SU-DHL-6 (cell line): ENCODE measurements around the gene GHR.

Source experiments
- EZH2phosphoT487 ChIP-seq: fragments of 200-600 bp; sonication (generic), shearing (Covaris generic); conservative IDR thresholded peaks from 2 replicates; pipeline ENCODE4 v1.6.1; 2018; ENCODE audit warnings: mild to moderate bottlenecking, antibody characterized with exemption, low read length, moderate library complexity, mixed read lengths
- TF ChIP-seq, protein P1 (sequence below): fragments of 200-600 bp; sonication (generic); IDR thresholded peaks from one replicate; pipeline ENCODE4 v1.5.1; 2017; ENCODE audit warnings: antibody characterized with exemption, mild to moderate bottlenecking, low read length, moderate library complexity; ENCODE audit not compliant: insufficient read depth, poor library complexity, severe bottlenecking

- TF ChIP-seq, protein P1, sequence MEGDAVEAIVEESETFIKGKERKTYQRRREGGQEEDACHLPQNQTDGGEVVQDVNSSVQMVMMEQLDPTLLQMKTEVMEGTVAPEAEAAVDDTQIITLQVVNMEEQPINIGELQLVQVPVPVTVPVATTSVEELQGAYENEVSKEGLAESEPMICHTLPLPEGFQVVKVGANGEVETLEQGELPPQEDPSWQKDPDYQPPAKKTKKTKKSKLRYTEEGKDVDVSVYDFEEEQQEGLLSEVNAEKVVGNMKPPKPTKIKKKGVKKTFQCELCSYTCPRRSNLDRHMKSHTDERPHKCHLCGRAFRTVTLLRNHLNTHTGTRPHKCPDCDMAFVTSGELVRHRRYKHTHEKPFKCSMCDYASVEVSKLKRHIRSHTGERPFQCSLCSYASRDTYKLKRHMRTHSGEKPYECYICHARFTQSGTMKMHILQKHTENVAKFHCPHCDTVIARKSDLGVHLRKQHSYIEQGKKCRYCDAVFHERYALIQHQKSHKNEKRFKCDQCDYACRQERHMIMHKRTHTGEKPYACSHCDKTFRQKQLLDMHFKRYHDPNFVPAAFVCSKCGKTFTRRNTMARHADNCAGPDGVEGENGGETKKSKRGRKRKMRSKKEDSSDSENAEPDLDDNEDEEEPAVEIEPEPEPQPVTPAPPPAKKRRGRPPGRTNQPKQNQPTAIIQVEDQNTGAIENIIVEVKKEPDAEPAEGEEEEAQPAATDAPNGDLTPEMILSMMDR: no peak
- TF ChIP-seq EZH2phosphoT487: no peak
Measured at GRCh38 chr5:42514754-42515153, 91.5 kb downstream of the GHR start.
